Esophagus squamous epithelium (tissue), 4 donors: ENCODE data around the gene IDS.

ENCODE experiments used
- CTCF ChIP-seq, 6 experiments: fragments of 450-650 bp in 4 of 6; fragments of 200-600 bp in 2 of 6; sonication (generic) in 2 of 6; IDR thresholded peaks; one replicate each; pipeline ENCODE4 v1.5.1; 2016 to 2019; ENCODE audit warnings: antibody characterized with exemption in 6 of 6, mild to moderate bottlenecking in 4 of 6, moderate library complexity in 4 of 6
- POLR2A ChIP-seq, 4 donors: fragments of 450-650 bp; IDR thresholded peaks; one replicate each; pipeline ENCODE4 v1.6.1; 2017; ENCODE audit warnings: antibody characterized with exemption in 4 of 4, mild to moderate bottlenecking in 4 of 4, moderate library complexity in 3 of 4

- TF ChIP-seq POLR2A (IDR thresholded peaks at IDR 0.05) (no peak), CTCF (IDR thresholded peaks at IDR 0.05) (no peak)
Measured at GRCh38 chrX:149458586-149458985, 46.5 kb downstream of the IDS start.
